Measurements from ENCODE around the gene MYL3.

GRCh38 chr3:46835054-46835453, 28.2 kb downstream of the MYL3 start:
- TF ChIP-seq CTCF (IDR thresholded peaks at IDR 0.05; ENCODE audit: low read length) (no peak), EZH2phosphoT487 (IDR thresholded peaks at IDR 0.05; ENCODE audit: low read length) (no peak), EZH2 (optimal IDR thresholded peaks at IDR 0.05; ENCODE audit: low read depth, low read length) (no peak)
